Muscle layer of colon (tissue), 2 donors: ENCODE measurements around the gene ATP6V1D.
"Not testable (repeated sequence)": the region's sequence is repeated elsewhere in the genome, so short reads cannot be mapped to it uniquely, and the experiment has no call there.

Experiments
- H3K27ac ChIP-seq: one replicate; pipeline ENCODE4 v1.7.0; 2013; ENCODE audit warnings: low read depth, mild to moderate bottlenecking, low read length, moderate library complexity
- H3K27me3 ChIP-seq, 2 donors: one replicate each; pipeline ENCODE4 v1.7.0; 2013; ENCODE audit warnings: low read length in 2 of 2, mild to moderate bottlenecking in 2 of 2; ENCODE audit not compliant: insufficient read depth in 2 of 2, control insufficient read depth in 1 of 2
- H3K36me3 ChIP-seq: one replicate; pipeline ENCODE4 v1.7.0; 2013; ENCODE audit warnings: mild to moderate bottlenecking, low read length; ENCODE audit not compliant: insufficient read depth
- H3K4me1 ChIP-seq: one replicate; pipeline ENCODE4 v1.7.0; 2013; ENCODE audit warnings: mild to moderate bottlenecking, low read length; ENCODE audit not compliant: insufficient read depth
- H3K4me3 ChIP-seq, 2 donors: one replicate each; pipeline ENCODE4 v1.7.0; 2013; ENCODE audit warnings: low read length in 2 of 2, low read depth in 1 of 2, mild to moderate bottlenecking in 1 of 2, moderate library complexity in 1 of 2
- H3K9ac ChIP-seq: one replicate; pipeline ENCODE4 v1.7.0; 2013; ENCODE audit warnings: low read length
- H3K9me3 ChIP-seq: one replicate; pipeline ENCODE4 v1.7.0; 2013; ENCODE audit warnings: mild to moderate bottlenecking, low read length
- donor health status: abdominal sarcoma.
- donor health status: Adenocarcinoma of cecum.

The ATP6V1D gene

DNA sequence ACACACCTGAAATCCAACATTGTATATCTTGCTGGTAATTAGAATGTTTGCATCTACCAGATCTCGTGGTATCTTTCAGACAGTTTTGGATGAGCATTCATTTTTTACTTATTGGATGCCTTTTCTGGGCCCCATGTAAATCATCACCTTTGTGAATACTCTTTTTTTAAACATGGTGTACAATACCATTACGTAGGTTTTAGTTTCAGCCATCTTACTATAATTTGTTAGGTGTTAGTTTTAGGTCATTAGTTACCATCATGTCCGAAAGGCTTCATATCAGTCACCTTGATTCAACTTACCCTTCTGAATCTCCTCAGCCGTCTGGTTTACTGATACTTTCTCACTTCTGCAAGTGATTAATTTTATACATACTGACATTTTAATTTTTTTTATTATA is 5.9 kb upstream of the ATP6V1D start:
- no peak overlapping the region for H3K4me3 ChIP-seq
- peaks cover 28% of the 10 kb centered on the region for H3K4me1 ChIP-seq
- H3K9me3 ChIP-seq = no peaks in the 10 kb centered on the region
- H3K9ac ChIP-seq = no peak overlapping the region
- H3K27me3 ChIP-seq = no peaks in the 10 kb centered on the region
- H3K36me3 ChIP-seq = peaks cover 46% of the 10 kb centered on the region
- H3K27ac ChIP-seq = no peak overlapping the region

DNA sequence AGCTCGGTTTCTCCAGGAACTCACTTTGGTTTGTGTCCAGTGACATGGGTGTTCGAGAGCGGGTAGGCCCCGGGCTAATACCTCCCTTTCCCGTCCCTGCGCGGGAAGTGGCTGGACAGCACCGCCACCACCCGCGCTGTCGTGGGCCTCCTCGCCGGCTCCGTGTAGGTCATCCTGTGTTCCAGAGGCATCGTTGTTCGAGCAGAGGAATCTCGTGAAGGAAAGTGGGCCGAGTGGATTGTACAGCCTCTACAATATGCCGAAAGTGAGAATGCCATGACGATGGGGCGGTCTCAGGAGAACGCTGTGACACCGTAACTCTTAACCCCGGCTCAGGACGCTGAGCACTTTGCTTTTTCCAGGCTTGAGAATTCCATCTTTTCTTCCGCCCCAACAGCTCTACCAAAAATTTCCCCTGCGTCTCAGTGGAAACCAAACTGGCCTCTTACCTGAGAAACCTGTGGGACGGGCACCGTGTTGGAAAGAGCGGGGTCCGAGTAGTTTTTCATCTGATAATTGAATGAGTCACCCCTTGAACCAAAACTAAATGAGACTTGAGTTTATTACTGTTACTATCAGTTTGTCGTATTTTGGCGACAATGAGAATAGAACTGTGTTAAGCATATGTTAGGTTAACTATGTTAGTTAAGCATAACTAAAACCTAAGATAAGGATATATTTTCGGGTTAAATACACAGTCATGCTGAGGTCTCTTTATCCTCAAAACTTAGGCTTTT is 1.0 kb upstream of the ATP6V1D start:
- H3K36me3 ChIP-seq = peaks cover 13% of the 10 kb centered on the region
- peaks cover 37% of the 10 kb centered on the region for H3K4me1 ChIP-seq
- peak overlapping the region; percentile 83 for H3K27ac ChIP-seq
- H3K27me3 ChIP-seq = no peaks in the 10 kb centered on the region
- H3K9me3 ChIP-seq = no peaks in the 10 kb centered on the region
- H3K9ac ChIP-seq = peak overlapping the region; percentile 89
- H3K4me3 ChIP-seq = peak overlapping the region; percentile 69 to 98

DNA sequence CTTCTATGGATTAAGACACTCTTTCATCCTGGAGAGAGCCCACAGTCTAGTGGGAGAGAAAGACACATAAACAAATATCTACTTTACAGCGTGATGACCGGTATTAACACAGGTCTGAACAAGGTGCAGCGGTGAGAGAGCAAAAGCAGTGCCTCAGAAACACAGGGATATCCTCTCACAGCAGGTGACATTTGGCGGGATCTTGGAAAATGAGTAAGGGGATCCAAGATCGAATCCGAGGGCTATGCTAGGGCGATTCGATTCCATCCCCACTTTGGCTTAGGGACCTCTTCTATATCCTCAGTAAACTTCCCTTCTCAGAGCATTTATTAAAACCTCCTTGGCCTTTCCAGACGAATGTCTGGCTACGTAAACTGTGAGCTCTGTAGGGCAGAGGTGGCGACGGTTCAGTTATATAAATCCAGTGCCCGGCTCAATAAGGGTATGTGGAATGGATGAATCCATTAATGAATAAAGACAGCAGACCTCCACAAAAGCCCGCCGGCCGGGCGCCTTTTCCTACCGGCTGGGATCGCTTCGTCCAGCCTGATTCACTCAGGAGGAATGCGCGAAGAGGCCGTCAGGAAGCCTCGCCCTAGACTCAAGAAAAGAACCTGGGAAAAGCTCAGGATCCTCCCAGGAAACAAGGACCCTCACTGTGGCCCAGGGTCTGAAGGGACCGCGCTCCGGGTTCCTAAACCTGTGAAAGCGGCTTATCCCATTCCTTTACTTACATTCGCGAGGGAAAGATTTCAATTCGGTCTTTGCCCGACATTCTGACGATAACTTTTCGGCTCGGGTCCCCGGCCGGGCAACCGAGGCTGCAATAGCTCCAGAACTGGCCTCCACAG is 455 bp downstream of the ATP6V1D start:
- no peaks in the 10 kb centered on the region for H3K27me3 ChIP-seq
- peak overlapping the region; percentile 74 for H3K27ac ChIP-seq
- no peaks in the 10 kb centered on the region for H3K9me3 ChIP-seq
- H3K4me1 ChIP-seq = peaks cover 37% of the 10 kb centered on the region
- H3K9ac ChIP-seq = peak overlapping the region; percentile 69
- peak overlapping the region; percentile 57 to 98 for H3K4me3 ChIP-seq
- peaks cover 8% of the 10 kb centered on the region for H3K36me3 ChIP-seq

DNA sequence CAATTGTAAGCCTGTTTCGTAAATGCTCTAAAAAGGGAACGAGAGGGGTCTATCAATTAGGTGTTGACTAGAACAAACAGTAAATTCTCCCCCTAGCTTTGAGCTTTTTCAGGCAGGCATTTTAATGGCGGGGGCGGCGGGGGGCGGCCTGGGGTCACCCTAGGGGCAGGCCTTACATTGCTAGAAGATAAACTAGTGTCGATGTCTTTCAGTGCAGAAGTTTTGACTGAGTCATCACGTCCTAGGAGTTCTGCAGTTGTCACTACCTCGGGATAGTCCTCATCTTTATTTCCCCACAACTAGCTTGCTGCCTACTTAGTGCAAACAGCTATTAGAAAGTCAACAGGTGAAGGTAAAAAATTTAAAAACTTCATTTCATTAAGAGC is 1.6 kb downstream of the ATP6V1D start:
- Histone ChIP-seq H3K4me3 (no peak overlapping the region), H3K4me1 (peaks cover 35% of the 10 kb centered on the region), H3K9ac (no peak overlapping the region), H3K27me3 (no peaks in the 10 kb centered on the region), H3K36me3 (peaks cover 7% of the 10 kb centered on the region), H3K27ac (no peak overlapping the region), H3K9me3 (no peaks in the 10 kb centered on the region)

DNA sequence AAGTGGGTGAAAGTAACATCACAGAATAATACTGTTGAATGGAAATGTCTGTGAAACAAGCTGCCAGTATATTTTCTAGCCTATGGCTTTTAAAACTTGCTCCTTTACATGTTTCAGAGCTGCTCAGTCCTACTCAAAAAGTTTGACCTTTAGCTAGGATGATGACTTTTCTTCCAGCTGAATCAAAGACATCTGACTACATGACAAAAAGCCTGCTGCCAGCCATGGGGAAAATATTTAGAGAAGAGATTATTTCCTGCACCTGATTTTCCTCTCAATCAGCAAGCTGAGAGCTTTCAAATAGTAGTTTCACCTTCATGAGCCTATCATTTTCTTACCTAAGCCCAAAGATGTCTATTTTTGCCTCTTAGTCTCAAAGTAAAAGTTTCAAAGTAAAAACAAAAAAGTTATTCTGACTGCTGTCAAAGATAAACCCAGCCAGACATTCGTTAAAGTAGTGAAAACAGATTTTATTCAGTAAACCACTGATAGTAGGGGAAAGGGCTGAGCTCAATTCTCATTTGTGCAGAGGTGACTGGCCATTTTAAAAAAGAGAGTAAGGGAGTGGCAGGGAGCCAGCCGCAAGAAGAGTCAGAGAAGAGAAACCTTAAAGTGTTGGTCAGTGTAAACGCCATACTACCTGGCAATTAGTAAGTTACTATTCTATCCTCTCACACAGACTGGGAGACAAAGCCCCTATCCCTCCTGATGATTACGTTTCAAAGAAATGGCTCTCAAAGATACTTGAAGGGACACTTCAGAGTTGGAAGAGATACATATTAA is 2.2 kb downstream of the ATP6V1D start:
- H3K9ac ChIP-seq = no peak overlapping the region

DNA sequence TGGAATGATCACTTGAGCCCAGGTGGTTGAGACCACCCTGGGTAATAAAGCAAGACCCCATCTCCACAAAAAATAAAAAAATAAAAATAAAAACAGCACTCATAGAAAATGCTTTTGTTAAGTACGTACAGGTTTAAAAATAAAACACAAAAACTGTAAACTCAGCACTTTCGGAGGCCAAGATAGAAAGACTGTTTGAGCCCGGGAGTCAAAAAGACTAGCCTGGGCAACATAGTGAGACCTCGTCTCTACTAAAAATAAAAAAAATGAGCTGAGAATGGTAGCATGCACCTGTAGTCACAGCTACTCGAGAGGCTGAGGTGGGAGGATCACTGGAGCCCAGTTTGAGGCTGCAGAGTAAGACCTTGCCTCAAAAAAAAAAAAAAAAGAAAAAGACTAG is 7.5 kb downstream of the ATP6V1D start:
- Histone ChIP-seq H3K36me3 (peaks cover 40% of the 10 kb centered on the region), H3K9ac (no peak overlapping the region), H3K27ac (no peak overlapping the region), H3K9me3 (no peaks in the 10 kb centered on the region), H3K4me1 (no peaks in the 10 kb centered on the region), H3K27me3 (no peaks in the 10 kb centered on the region), H3K4me3 (no peak overlapping the region)

More for the DNA sequence above, 2.2 kb downstream of the ATP6V1D start:
- no peak overlapping the region for H3K27ac ChIP-seq
- no peak overlapping the region for H3K4me3 ChIP-seq
- H3K9me3 ChIP-seq = no peaks in the 10 kb centered on the region
- H3K27me3 ChIP-seq = no peaks in the 10 kb centered on the region
- peaks cover 29% of the 10 kb centered on the region for H3K4me1 ChIP-seq
- peaks cover 4% of the 10 kb centered on the region for H3K36me3 ChIP-seq

DNA sequence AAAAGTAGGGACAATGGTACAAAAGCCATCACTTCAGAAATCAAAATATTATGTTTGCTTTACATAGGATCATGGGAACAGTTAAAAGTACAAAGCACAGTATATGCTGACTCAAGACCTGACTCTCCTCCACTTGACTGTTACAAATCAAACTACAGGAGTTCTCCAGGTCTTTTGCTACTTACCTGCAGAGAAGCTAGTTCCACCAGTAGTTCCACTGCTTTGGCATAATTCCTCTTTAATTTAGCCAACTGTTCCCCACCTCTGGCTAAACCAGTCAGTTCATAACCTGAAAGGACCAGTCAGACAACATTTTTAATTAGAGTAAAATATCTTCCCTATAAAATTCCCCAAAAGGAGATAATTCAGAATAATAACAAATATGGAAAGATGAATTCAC is 14.0 kb downstream of the ATP6V1D start:
- no peak overlapping the region for H3K4me3 ChIP-seq
- peaks cover 61% of the 10 kb centered on the region for H3K36me3 ChIP-seq
- H3K9me3 ChIP-seq = no peaks in the 10 kb centered on the region
- H3K9ac ChIP-seq = no peak overlapping the region
- H3K4me1 ChIP-seq = no peaks in the 10 kb centered on the region
- H3K27ac ChIP-seq = no peak overlapping the region
- H3K27me3 ChIP-seq = no peaks in the 10 kb centered on the region

DNA sequence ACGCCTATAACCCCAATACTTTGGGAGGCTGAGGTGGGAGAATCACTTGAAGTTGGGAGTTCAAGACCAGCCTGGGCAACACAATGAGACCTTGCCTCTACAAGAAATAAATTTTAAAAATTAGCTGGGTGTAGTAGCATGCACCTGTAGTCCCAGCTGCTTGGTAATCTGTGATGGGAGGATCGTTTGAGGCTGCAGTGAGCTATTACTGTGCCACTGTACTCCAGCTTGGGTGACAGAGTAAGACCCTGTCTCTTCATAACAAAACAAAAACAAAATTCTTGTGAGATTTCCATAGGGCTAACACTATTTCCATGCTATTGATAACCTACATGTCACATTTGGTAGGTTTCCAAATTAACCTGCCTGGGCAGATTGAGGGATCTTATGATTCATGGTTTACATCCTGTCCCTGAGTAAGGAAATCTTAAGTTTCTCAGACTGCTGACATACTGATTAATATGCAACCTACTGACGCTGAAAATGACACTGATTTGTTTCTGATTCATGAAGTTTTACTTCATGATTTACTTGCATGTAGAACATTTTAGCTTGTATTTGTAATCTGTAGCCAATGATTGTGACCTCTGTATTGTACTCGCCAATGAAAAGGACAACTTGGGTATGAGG is 15.9 kb downstream of the ATP6V1D start:
- no peak overlapping the region for H3K9ac ChIP-seq
- H3K27ac ChIP-seq = no peak overlapping the region

DNA sequence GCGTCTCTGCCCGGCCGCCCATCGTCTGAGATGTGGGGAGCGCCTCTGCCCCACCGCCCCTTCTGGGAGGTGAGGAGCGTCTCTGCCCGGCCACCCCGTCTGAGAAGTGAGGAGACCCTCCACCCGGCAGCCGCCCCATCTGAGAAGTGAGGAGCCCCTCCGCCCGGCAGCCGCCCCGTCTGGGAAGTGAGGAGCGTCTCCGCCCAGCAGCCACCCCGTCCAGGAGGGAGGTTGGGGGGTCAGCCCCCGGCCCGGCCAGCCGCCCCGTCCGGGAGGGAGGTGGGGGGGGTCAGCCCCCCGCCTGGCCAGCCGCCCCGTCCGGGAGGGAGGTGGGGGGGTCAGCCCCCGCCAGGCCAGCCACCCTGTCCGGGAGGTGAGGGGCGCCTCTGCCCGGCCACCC is 18.4 kb downstream of the ATP6V1D start:
- H3K36me3 ChIP-seq = peaks cover 44% of the 10 kb centered on the region
- H3K9me3 ChIP-seq, H3K27me3 ChIP-seq, H3K9ac ChIP-seq, H3K27ac ChIP-seq, H3K4me3 ChIP-seq, H3K4me1 ChIP-seq: not testable (repeated sequence)

More for the DNA sequence above, 15.9 kb downstream of the ATP6V1D start:
- no peaks in the 10 kb centered on the region for H3K9me3 ChIP-seq
- no peaks in the 10 kb centered on the region for H3K4me1 ChIP-seq
- peaks cover 55% of the 10 kb centered on the region for H3K36me3 ChIP-seq
- no peaks in the 10 kb centered on the region for H3K27me3 ChIP-seq
- H3K4me3 ChIP-seq = no peak overlapping the region

DNA sequence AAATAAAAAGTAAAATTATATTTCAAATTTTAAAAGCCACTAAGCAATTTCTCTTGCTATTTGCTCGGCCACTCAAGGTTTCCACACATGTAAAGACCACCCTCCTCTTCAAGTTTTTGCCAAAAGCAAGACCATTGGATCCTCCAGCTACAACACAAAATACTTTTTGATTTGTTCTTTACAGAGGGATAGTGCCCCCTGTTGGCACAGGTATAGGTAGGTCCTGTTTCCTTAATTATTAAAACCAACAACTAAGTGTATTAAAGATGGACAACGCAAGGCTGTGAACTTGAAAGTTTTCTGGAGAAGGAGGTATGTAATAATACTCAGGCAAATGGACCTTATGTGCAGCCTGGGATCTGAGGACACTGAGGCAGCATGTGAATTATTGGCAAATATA is 23.8 kb downstream of the ATP6V1D start:
- peaks cover 35% of the 10 kb centered on the region for H3K36me3 ChIP-seq
- H3K4me3 ChIP-seq = no peak overlapping the region
- H3K27ac ChIP-seq = no peak overlapping the region
- no peaks in the 10 kb centered on the region for H3K9me3 ChIP-seq
- no peaks in the 10 kb centered on the region for H3K4me1 ChIP-seq
- no peak overlapping the region for H3K9ac ChIP-seq
- no peaks in the 10 kb centered on the region for H3K27me3 ChIP-seq

DNA sequence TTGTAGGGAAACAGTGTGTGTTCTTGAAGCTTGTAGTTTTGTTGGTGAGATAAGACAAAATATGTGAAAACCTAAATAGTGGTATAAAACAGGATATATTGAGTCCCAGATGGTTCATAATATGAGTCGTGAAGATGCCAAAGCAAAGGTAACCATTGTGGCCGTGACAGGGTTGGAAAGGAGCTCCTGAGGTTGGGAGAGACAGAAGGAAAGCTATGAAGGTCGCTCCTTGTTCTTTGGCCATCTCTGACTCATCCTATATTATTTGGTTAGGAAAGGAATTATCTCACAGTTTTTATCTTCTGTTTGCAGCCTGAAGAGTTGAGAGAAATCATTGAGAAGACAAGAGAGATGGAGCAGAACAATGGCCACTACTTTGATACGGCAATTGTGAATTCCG is 27.1 kb downstream of the ATP6V1D start:
- Histone ChIP-seq H3K36me3 (peaks cover 18% of the 10 kb centered on the region), H3K4me3 (no peak overlapping the region), H3K9ac (no peak overlapping the region), H3K9me3 (no peaks in the 10 kb centered on the region), H3K27ac (no peak overlapping the region), H3K27me3 (no peaks in the 10 kb centered on the region), H3K4me1 (no peaks in the 10 kb centered on the region)
